Gastroesophageal sphincter (tissue), 3 donors: ENCODE data around the gene SLC35F1.

ENCODE experiments used
- CTCF ChIP-seq, 4 experiments: fragments of 200-600 bp in 2 of 4; fragments of 450-650 bp in 2 of 4; sonication (generic) in 1 of 4; IDR thresholded peaks; one replicate each; pipeline ENCODE4 v1.5.1; 2017 to 2019; ENCODE audit warnings: antibody characterized with exemption in 4 of 4, mild to moderate bottlenecking in 2 of 4, moderate library complexity in 2 of 4
- EP300 ChIP-seq: sonication (generic); formaldehyde crosslinking; IDR thresholded peaks from one replicate; pipeline ENCODE4 v1.6.1; 2017; ENCODE audit warnings: antibody characterized with exemption, mild to moderate bottlenecking

- TF ChIP-seq CTCF (IDR thresholded peaks at IDR 0.05): no peak
- TF ChIP-seq EP300: no peak
These were observed 26.4 kb downstream of the SLC35F1 start for GRCh38 chr6:117933471-117933870.
